ENCODE data around the gene ADGRG3.
A peak's percentile ranks its signal among the peaks of the same experiment; 100 is the strongest.

The ADGRG3 gene

GRCh38 chr16:57697896-57698537, 29.9 kb downstream of the ADGRG3 start:
- Mint-ChIP-seq H3K36me3 (ENCODE audit: low read depth) (no peaks in the 10 kb centered on the region), H3K27ac (no peak overlapping the region), H3K27me3 (ENCODE audit: low read depth) (no peaks in the 10 kb centered on the region), H3K9me3 (no peaks in the 10 kb centered on the region), H3K4me3 (no peak overlapping the region), H3K4me1 (peaks cover 16% of the 10 kb centered on the region)
- TF ChIP-seq CTCF (IDR thresholded peaks at IDR 0.05; ENCODE audit: unreplicated experiment in 3 of 3): no peak

- H3K27me3 Mint-ChIP-seq (ENCODE audit: low read depth): peaks cover under 1% of the 10 kb centered on the region
- no peak overlapping the region for H3K4me3 Mint-ChIP-seq
- H3K4me1 Mint-ChIP-seq: peaks cover 16% of the 10 kb centered on the region
- H3K9me3 Mint-ChIP-seq: no peaks in the 10 kb centered on the region
- H3K27ac Mint-ChIP-seq: no peak overlapping the region
- TF ChIP-seq CTCF (IDR thresholded peaks at IDR 0.05; ENCODE audit: unreplicated experiment in 3 of 3): no peak
- H3K36me3 Mint-ChIP-seq (ENCODE audit: low read depth): no peaks in the 10 kb centered on the region
Measured at GRCh38 chr16:57698812-57699405, 30.8 kb downstream of the ADGRG3 start.

- Mint-ChIP-seq H3K36me3 (ENCODE audit: low read depth) (no peaks in the 10 kb centered on the region), H3K9me3 (no peaks in the 10 kb centered on the region), H3K27me3 (ENCODE audit: low read depth) (peaks cover 6% of the 10 kb centered on the region), H3K4me3 (no peak overlapping the region), H3K27ac (no peak overlapping the region), H3K4me1 (peaks cover 16% of the 10 kb centered on the region)
- no peak for TF ChIP-seq CTCF (IDR thresholded peaks at IDR 0.05; ENCODE audit: unreplicated experiment in 3 of 3)
Measured at GRCh38 chr16:57699481-57699880, 31.4 kb downstream of the ADGRG3 start.

GRCh38 chr16:57699899-57700298, 31.8 kb downstream of the ADGRG3 start:
- Mint-ChIP-seq H3K36me3 (ENCODE audit: low read depth) (no peaks in the 10 kb centered on the region), H3K9me3 (no peaks in the 10 kb centered on the region), H3K27ac (no peak overlapping the region), H3K4me3 (no peak overlapping the region), H3K27me3 (ENCODE audit: low read depth) (peaks cover 6% of the 10 kb centered on the region), H3K4me1 (peaks cover 16% of the 10 kb centered on the region)
- no peak for TF ChIP-seq CTCF (IDR thresholded peaks at IDR 0.05; ENCODE audit: unreplicated experiment in 3 of 3)

- no peaks in the 10 kb centered on the region for H3K9me3 Mint-ChIP-seq
- no peak overlapping the region for H3K4me3 Mint-ChIP-seq
- peaks cover 6% of the 10 kb centered on the region for H3K27me3 Mint-ChIP-seq (ENCODE audit: low read depth)
Measured at GRCh38 chr16:57700781-57701551, 32.9 kb downstream of the ADGRG3 start.

More at GRCh38 chr16:57700781-57701551, 32.9 kb downstream of the ADGRG3 start:
- no peak for TF ChIP-seq CTCF (IDR thresholded peaks at IDR 0.05; ENCODE audit: unreplicated experiment in 3 of 3)
- no peaks in the 10 kb centered on the region for H3K36me3 Mint-ChIP-seq (ENCODE audit: low read depth)
- peaks cover 16% of the 10 kb centered on the region for H3K4me1 Mint-ChIP-seq
- H3K27ac Mint-ChIP-seq: peak overlapping the region; percentile 31 to 61 (median 38)
